ENCODE data around the gene SGSM2. TPM values are rescaled to one million over a fixed set of nuclear protein-coding genes. Genes with fewer than 3 reads are reported as not detected.

SGSM2 gene
- total and polyA plus RNA-seq, 2 of the 13 experiments (the other 11 are each of a cell fraction or from before 2014, with no cell fraction given): 30.4 to 51.3 TPM

DNA sequence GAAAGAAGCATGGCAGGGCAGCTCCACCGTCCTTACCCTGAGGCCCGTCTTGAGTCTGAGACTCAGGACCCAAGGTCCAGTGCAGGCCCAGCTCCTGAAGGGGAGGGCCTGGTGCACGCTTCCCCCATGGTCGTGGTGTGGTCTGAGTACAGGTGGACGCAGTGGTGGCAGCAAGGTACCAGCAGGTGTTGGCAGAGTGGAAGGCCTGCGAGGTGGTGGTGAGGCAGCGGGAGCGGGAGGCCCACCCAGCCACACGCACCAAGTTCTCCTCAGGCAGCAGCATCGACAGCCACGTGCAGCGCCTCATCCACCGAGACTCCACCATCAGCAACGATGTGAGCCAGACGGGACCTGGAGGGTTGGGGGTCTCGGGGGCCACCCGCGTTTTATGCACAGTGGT lies 35.9 kb downstream of the SGSM2 start:
- Histone ChIP-seq H3K79me2 (ENCODE audit: insufficient read depth, low read length) (no peaks in the 10 kb centered on the region), H3K27me3 (ENCODE audit: control insufficient read depth in 1 of 2, insufficient read depth in 2 of 2, low read length in 2 of 2) (no peaks in the 10 kb centered on the region), H3K9ac (ENCODE audit: insufficient read depth, low read depth, low read length) (no peak overlapping the region), H3K4me3 (replicated peaks in 1 of 3; ENCODE audit: insufficient read depth in 1 of 3, low read depth in 2 of 3, low read length in 3 of 3) (no peak overlapping the region), H3K36me3 (replicated peaks in 1 of 2; ENCODE audit: control insufficient read depth in 1 of 2, insufficient read depth in 2 of 2, low read length in 2 of 2) (peaks cover 7 to 8% of the 10 kb centered on the region in 2 experiments; a peak in 3 of 5 replicates), H3K4me2 (ENCODE audit: low read depth, low read length) (no peak overlapping the region), H3K27ac (ENCODE audit: extremely low read length, insufficient read depth, low read length) (no peak overlapping the region), H3K9me3 (ENCODE audit: low read length) (no peaks in the 10 kb centered on the region), H3K4me1 (ENCODE audit: insufficient read depth, low read length) (no peaks in the 10 kb centered on the region), H4K20me1 (ENCODE audit: insufficient read depth, low read length) (no peaks in the 10 kb centered on the region), H2AFZ (ENCODE audit: low read length) (no peak overlapping the region)
- DNase-seq (ENCODE audit: low spot score) (no peak), ATAC-seq (no peak), FAIRE-seq (no peak)
- TF ChIP-seq HDAC2 (CRISPR knock-in tag; IDR thresholded peaks at IDR 0.05) (no peak), AGO2 (optimal IDR thresholded peaks at IDR 0.05; ENCODE audit: low read depth, low read length) (peak; percentile 65)
- ChIA-PET POLR2A (no interaction called here), CTCF (ENCODE audit: low intra/inter-chr PET ratio, low total read pairs) (no interaction called here)
- 98% methylated on average over 12 of the region's 18 CpGs for WGBS (ENCODE audit: low lambda C conversion rate)
- BruUV-seq (replicated peaks): no TSS peak
- in situ Hi-C loops (cut with HindIII; ENCODE audit: extremely low pct_ligation_motif_present, low pct_unique_long_range_greater_than_20kb) (no loop called here), intact Hi-C loops (cut with micrococcal nuclease; ENCODE audit: unreplicated experiment) (no loop called here)

DNA sequence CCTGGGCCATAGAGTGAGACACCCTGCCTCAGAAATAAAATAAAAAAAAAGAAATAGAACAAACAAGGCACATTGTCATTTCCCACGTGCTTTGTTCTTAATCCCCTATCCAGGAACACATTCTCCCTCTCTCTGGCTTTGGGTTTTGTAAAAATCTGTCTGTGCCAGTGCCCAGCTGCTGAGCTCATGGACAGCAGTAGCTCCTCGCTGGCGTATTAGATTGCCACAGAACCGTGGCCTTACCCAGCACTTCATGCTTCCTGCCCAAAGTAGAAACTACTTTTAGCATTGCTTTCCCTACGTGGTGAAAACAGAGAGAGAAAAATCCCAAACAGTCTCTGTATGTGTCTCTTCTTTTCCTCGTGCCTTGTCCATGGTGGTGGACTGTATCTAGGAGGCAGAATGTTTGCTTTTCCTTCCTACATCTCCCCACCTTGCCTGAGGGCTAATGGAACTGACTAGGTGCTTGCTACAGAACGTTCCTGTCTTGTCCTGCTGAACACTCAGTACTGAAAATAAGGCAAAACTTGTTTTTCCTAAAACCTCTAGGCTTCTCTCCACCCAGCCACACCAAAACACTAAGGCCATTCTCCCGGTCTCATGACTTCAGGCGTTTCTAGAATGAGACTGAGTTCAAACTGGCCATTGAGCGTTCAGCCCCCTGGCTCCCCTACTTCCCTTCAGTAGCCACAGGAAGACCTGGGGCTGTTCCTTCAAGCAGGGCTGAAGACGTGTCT lies 37.4 kb downstream of the SGSM2 start:
- in situ Hi-C loops (cut with HindIII; ENCODE audit: extremely low pct_ligation_motif_present, low pct_unique_long_range_greater_than_20kb): loop anchor here (5.0 kb wide), 1 partner anchor 38 kb away; no protein-coding TSS in a partner anchor
- H3K36me3 ChIP-seq (replicated peaks in 1 of 2; ENCODE audit: control insufficient read depth in 1 of 2, insufficient read depth in 2 of 2, low read length in 2 of 2): peaks cover 9 to 14% of the 10 kb centered on the region in 2 experiments; a peak in 3 of 5 replicates
- intact Hi-C loops (cut with micrococcal nuclease; ENCODE audit: unreplicated experiment): no loop called here
- H3K4me1 ChIP-seq (ENCODE audit: insufficient read depth, low read length): no peaks in the 10 kb centered on the region
- H3K27me3 ChIP-seq (ENCODE audit: control insufficient read depth in 1 of 2, insufficient read depth in 2 of 2, low read length in 2 of 2): no peaks in the 10 kb centered on the region
- BruUV-seq (replicated peaks): no TSS peak
- no peak overlapping the region for H3K27ac ChIP-seq (ENCODE audit: extremely low read length, insufficient read depth, low read length)
- no peak overlapping the region for H3K9ac ChIP-seq (ENCODE audit: insufficient read depth, low read depth, low read length)
- CTCF ChIA-PET (ENCODE audit: low intra/inter-chr PET ratio, low total read pairs): no interaction called here
- no peaks in the 10 kb centered on the region for H3K79me2 ChIP-seq (ENCODE audit: insufficient read depth, low read length)
- no peaks in the 10 kb centered on the region for H3K9me3 ChIP-seq (ENCODE audit: low read length)
- H3K4me3 ChIP-seq (replicated peaks in 1 of 3; ENCODE audit: insufficient read depth in 1 of 3, low read depth in 2 of 3, low read length in 3 of 3): no peak overlapping the region
- no peak overlapping the region for H3K4me2 ChIP-seq (ENCODE audit: low read depth, low read length)
- H4K20me1 ChIP-seq (ENCODE audit: insufficient read depth, low read length): no peaks in the 10 kb centered on the region
- WGBS (ENCODE audit: low lambda C conversion rate): 94% methylated on average over 11 of the region's 11 CpGs
- POLR2A ChIA-PET: no interaction called here
- FAIRE-seq (no peak), ATAC-seq (no peak), DNase-seq (ENCODE audit: low spot score) (no peak)
- no peak overlapping the region for H2AFZ ChIP-seq (ENCODE audit: low read length)
- TF ChIP-seq, protein P1, sequence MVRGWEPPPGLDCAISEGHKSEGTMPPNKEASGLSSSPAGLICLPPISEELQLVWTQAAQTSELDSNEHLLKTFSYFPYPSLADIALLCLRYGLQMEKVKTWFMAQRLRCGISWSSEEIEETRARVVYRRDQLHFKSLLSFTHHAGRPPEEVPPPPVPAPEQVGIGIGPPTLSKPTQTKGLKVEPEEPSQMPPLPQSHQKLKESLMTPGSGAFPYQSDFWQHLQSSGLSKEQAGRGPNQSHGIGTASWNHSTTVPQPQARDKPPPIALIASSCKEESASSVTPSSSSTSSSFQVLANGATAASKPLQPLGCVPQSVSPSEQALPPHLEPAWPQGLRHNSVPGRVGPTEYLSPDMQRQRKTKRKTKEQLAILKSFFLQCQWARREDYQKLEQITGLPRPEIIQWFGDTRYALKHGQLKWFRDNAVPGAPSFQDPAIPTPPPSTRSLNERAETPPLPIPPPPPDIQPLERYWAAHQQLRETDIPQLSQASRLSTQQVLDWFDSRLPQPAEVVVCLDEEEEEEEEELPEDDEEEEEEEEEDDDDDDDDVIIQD (CRISPR knock-in tag; IDR thresholded peaks at IDR 0.05; ENCODE audit: low read depth): no peak
- TF ChIP-seq ZNF513 (CRISPR knock-in tag; conservative IDR thresholded peaks at IDR 0.05) (no peak), ZNF639 (CRISPR knock-in tag; conservative IDR thresholded peaks at IDR 0.05) (no peak), FOXC1 (CRISPR knock-in tag; IDR thresholded peaks at IDR 0.05; ENCODE audit: borderline replicate concordance) (no peak), ZNF205 (CRISPR knock-in tag; IDR thresholded peaks at IDR 0.05) (no peak), ZBTB10 (CRISPR knock-in tag; IDR thresholded peaks at IDR 0.05; ENCODE audit: borderline replicate concordance) (no peak), CBX5 (CRISPR knock-in tag; IDR thresholded peaks at IDR 0.05; ENCODE audit: borderline replicate concordance) (no peak), ZNF572 (CRISPR knock-in tag; IDR thresholded peaks at IDR 0.05) (no peak)

Measured in HepG2 (cell line).